ENCODE data around the gene BLTP3B. TPM values are rescaled to one million over a fixed set of nuclear protein-coding genes. Genes with fewer than 3 reads are reported as not detected.
"Not testable (repeated sequence)": the region's sequence is repeated elsewhere in the genome, so short reads cannot be mapped to it uniquely, and the experiment has no call there.

BLTP3B gene
- total RNA-seq, 1 donor, result 72.9 TPM

DNA sequence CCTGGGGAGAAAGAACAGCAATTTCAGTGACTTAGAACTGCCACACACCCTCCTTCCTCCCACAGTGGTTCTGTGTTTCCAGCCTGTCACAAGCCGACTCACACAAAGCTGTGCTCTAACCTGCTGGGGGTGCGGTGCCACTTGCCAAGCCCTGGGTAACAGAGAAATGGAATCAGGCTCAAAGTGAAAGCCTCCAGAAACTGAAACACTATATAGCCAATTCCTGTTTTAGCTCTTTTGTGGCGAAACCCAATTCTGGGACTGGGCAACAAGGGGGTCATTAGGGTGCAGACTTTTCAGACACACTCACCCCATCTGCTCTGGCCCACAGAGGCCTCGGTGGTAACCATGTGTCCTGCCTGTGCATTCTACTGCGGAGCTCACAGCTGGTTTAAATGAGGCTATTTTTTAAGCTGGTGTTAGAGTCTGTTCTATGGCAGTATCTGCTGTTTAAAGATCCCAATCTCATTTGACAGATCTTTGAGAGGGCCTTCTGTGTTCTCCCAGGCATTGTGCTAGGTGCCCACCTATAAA lies 42.8 kb upstream of the BLTP3B start:
- TF ChIP-seq, protein P1, sequence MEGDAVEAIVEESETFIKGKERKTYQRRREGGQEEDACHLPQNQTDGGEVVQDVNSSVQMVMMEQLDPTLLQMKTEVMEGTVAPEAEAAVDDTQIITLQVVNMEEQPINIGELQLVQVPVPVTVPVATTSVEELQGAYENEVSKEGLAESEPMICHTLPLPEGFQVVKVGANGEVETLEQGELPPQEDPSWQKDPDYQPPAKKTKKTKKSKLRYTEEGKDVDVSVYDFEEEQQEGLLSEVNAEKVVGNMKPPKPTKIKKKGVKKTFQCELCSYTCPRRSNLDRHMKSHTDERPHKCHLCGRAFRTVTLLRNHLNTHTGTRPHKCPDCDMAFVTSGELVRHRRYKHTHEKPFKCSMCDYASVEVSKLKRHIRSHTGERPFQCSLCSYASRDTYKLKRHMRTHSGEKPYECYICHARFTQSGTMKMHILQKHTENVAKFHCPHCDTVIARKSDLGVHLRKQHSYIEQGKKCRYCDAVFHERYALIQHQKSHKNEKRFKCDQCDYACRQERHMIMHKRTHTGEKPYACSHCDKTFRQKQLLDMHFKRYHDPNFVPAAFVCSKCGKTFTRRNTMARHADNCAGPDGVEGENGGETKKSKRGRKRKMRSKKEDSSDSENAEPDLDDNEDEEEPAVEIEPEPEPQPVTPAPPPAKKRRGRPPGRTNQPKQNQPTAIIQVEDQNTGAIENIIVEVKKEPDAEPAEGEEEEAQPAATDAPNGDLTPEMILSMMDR (IDR thresholded peaks at IDR 0.05; ENCODE audit: insufficient read depth, low read length), result no peak
- peak; percentile 15 for DNase-seq (ENCODE audit: low read depth)
- peak overlapping the region; percentile 11 for H3K4me3 ChIP-seq (ENCODE audit: low read depth, low read length)

DNA sequence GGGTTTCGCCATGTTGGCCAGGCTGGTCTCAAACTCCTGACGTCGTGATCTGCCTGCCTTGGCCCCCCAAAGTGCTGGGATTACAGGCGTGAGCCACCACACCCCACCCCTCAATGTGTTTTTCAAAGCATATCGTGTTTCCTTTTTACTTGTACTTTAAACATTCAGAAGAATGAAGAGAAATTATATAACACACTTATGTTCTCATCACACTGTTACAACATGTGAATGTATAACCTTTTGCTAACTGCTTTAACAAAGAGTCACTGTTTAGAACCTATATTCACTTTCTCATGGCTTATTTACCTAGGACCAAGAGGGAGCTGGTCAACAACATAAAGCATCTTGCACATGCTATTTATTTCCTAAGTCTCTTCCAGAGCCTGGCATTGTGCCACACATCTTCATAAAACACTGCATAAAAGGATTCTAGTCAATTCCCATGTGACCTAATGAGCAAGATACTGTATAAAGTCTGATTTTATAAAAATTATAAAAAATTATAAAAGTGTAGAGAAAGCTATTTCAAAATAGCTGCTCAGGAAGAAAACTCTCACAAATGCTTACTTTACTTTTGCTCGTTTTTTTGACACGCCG lies 42.0 kb upstream of the BLTP3B start:
- peak; percentile 27 for DNase-seq (ENCODE audit: low read depth)
- TF ChIP-seq, protein P1 (IDR thresholded peaks at IDR 0.05; ENCODE audit: insufficient read depth, low read length), result no peak
- H3K4me3 ChIP-seq (ENCODE audit: low read depth, low read length), result no peak overlapping the region

DNA sequence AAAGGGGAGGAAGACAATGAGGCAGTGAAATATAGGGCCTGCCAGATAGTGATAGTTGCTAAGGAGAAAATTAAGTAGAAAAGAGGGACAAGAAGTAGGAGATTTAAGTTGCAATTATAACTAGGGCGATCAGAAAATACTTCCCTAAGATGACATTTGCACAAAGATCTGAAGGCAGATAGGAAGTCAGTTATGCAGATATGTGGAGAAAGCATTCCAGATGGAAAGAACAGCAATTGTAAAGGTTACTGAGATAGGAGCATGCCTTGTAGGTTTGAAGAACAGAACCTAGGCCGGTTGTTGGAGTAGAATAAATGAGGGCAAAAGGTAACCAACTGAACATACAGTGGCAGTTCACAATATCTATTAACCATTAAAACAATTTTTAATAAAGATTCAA lies 36.6 kb upstream of the BLTP3B start:
- no peak for DNase-seq (ENCODE audit: low read depth)
- TF ChIP-seq, protein P1 (IDR thresholded peaks at IDR 0.05; ENCODE audit: insufficient read depth, low read length), result no peak

DNA sequence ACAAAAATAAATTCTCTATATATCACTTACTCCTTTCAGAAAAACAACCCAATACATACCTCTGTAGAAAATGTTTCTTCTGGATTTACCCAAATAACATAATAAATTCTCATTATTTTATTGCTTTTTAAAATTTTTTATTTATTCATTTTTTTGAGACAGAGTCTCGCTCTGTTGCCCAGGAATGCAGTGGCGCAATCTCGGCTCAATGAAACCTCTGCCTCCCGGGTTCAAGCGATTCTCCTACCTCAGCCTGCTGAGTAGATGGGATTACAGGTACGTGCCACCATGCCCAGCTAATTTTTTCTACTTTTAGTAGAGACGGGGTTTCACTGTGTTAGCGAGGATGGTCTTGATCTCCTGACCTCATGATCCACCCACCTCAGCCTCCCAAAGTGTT lies 33.8 kb upstream of the BLTP3B start:
- DNase-seq (ENCODE audit: low read depth); H3K4me3 ChIP-seq (ENCODE audit: low read depth, low read length): not testable (repeated sequence)

More for the DNA sequence above, 36.6 kb upstream of the BLTP3B start:
- H3K4me3 ChIP-seq (ENCODE audit: low read depth, low read length), result no peak overlapping the region

DNA sequence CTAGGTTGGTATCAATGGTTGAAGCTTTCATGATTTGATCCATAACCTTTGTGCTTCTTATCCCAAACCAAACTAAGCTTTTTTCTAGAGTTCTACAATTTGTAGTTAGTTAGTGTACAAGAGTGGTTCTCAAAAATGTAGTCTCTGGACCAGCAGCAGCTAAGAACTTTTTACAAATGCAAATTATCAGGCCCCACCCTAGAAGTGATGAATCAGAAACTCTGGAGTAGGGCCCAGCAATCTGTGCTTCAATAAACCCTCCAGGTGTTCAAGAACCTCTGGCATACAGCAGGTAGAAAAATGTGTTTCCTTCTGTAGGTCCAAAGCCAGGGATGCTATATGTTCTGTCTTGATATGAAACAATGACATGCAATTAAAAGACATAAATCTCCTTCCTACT lies 31.8 kb upstream of the BLTP3B start:
- DNase-seq (ENCODE audit: low read depth), result no peak

DNA sequence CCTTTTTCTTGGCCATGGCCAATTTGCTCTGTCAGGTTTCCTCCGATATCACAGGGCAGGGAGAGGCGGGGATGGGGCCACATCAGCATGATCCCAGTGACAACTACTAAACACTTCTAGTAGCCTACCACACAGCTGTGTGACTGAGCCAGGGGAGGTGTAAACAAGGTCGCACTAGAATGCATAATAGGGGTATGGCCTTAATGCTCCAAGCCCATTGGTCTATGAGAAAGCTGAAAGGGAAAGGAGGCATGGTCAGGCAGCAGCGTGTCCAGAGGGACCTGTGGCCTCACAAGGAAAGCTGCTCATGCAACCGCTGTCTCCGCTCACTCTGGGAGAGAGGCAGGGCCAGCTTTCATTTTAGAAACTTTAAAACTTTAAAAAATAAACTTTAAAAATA lies 30.4 kb upstream of the BLTP3B start:
- DNase-seq (ENCODE audit: low read depth), result no peak
- TF ChIP-seq, protein P1 (IDR thresholded peaks at IDR 0.05; ENCODE audit: insufficient read depth, low read length), result no peak
- H3K4me3 ChIP-seq (ENCODE audit: low read depth, low read length), result no peak overlapping the region

More for the DNA sequence above, 31.8 kb upstream of the BLTP3B start:
- H3K4me3 ChIP-seq (ENCODE audit: low read depth, low read length), result no peak overlapping the region
- TF ChIP-seq, protein P1 (IDR thresholded peaks at IDR 0.05; ENCODE audit: insufficient read depth, low read length), result no peak

DNA sequence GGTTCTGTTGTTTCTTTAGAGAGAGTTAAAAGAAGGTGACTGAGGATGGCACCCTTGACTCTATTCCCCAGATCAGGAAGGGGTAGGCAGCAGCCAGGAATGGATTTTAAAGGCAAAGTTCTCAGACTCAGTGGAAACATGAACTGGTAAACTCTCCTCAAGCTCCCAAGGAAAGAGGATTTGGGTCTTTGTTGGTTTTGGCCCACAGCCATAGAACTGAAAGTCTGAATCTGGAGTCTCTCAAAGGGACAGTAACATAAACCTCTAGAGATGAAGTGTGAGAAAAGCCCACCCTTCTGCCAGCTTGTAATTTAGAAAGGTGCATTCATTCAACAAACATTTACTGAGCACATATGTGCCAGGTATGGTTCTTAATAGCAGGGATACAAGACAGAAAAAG lies 28.6 kb upstream of the BLTP3B start:
- DNase-seq (ENCODE audit: low read depth), result peak; percentile 10
- TF ChIP-seq, protein P1 (IDR thresholded peaks at IDR 0.05; ENCODE audit: insufficient read depth, low read length), result no peak
- no peak overlapping the region for H3K4me3 ChIP-seq (ENCODE audit: low read depth, low read length)
